ENCODE data around the gene NPFFR1.

The NPFFR1 gene

GRCh38 chr10:70284542-70285475 is 1.0 kb upstream of the NPFFR1 start:
- TF ChIP-seq POLR2AphosphoS5 (IDR thresholded peaks at IDR 0.05; ENCODE audit: low read depth, low read length) (no peak), FOXP2 (optimal IDR thresholded peaks at IDR 0.05; ENCODE audit: borderline replicate concordance, extremely low read depth, extremely low read length, insufficient read depth) (no peak), SIN3A (IDR thresholded peaks at IDR 0.05; ENCODE audit: borderline replicate concordance, insufficient read depth, low read length) (no peak), REST (IDR thresholded peaks at IDR 0.05; ENCODE audit: insufficient read depth in 1 of 2, low read depth in 2 of 2, low read length in 2 of 2) (no peak), TAF1 (IDR thresholded peaks at IDR 0.05; ENCODE audit: borderline replicate concordance, insufficient read depth, low read length) (no peak)

- TF ChIP-seq SIN3A (IDR thresholded peaks at IDR 0.05; ENCODE audit: borderline replicate concordance, insufficient read depth, low read length) = no peak
- no peak for TF ChIP-seq REST (IDR thresholded peaks at IDR 0.05; ENCODE audit: insufficient read depth in 1 of 2, low read depth in 2 of 2, low read length in 2 of 2)
- TF ChIP-seq FOXP2 (optimal IDR thresholded peaks at IDR 0.05; ENCODE audit: borderline replicate concordance, extremely low read depth, extremely low read length, insufficient read depth) = no peak
Observed at GRCh38 chr10:70283071-70283444, 746 bp downstream of the NPFFR1 start.

- TF ChIP-seq FOXP2 (optimal IDR thresholded peaks at IDR 0.05; ENCODE audit: borderline replicate concordance, extremely low read depth, extremely low read length, insufficient read depth) = no peak
- TF ChIP-seq TAF1 (IDR thresholded peaks at IDR 0.05; ENCODE audit: borderline replicate concordance, insufficient read depth, low read length) = no peak
- no peak for TF ChIP-seq REST (IDR thresholded peaks at IDR 0.05; ENCODE audit: insufficient read depth in 1 of 2, low read depth in 2 of 2, low read length in 2 of 2)
- TF ChIP-seq SIN3A (IDR thresholded peaks at IDR 0.05; ENCODE audit: borderline replicate concordance, insufficient read depth, low read length) = no peak
- no peak for TF ChIP-seq POLR2AphosphoS5 (IDR thresholded peaks at IDR 0.05; ENCODE audit: low read depth, low read length)
Observed at GRCh38 chr10:70281609-70282008, 2.2 kb downstream of the NPFFR1 start.

DNA sequence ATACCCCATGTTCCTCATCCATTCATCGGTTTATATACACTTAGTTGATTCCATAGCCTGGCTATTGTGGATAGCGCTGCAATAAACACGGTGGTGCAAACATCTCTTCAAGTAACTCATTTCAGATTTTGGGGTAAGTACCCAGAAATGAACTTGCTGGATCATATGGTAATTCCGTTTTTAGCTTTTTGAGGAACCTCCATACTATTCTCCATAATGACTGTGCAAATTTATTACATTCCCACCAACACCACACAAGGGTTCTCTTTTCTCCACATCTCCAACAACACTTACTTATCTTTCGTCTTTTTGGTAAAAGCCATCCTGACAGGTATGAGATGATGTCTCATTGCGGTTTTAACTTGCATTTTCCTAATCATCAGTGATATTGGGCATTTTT is 3.7 kb downstream of the NPFFR1 start:
- TF ChIP-seq REST (IDR thresholded peaks at IDR 0.05; ENCODE audit: insufficient read depth in 1 of 2, low read depth in 2 of 2, low read length in 2 of 2) (no peak), FOXP2 (optimal IDR thresholded peaks at IDR 0.05; ENCODE audit: borderline replicate concordance, extremely low read depth, extremely low read length, insufficient read depth) (no peak), SIN3A (IDR thresholded peaks at IDR 0.05; ENCODE audit: borderline replicate concordance, insufficient read depth, low read length) (no peak), POLR2AphosphoS5 (IDR thresholded peaks at IDR 0.05; ENCODE audit: low read depth, low read length) (no peak), TAF1 (IDR thresholded peaks at IDR 0.05; ENCODE audit: borderline replicate concordance, insufficient read depth, low read length) (no peak)
